ENCODE results near the gene XPOT.

- TF ChIP-seq, protein P1, sequence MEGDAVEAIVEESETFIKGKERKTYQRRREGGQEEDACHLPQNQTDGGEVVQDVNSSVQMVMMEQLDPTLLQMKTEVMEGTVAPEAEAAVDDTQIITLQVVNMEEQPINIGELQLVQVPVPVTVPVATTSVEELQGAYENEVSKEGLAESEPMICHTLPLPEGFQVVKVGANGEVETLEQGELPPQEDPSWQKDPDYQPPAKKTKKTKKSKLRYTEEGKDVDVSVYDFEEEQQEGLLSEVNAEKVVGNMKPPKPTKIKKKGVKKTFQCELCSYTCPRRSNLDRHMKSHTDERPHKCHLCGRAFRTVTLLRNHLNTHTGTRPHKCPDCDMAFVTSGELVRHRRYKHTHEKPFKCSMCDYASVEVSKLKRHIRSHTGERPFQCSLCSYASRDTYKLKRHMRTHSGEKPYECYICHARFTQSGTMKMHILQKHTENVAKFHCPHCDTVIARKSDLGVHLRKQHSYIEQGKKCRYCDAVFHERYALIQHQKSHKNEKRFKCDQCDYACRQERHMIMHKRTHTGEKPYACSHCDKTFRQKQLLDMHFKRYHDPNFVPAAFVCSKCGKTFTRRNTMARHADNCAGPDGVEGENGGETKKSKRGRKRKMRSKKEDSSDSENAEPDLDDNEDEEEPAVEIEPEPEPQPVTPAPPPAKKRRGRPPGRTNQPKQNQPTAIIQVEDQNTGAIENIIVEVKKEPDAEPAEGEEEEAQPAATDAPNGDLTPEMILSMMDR (IDR thresholded peaks at IDR 0.05): no peak
- no peak for TF ChIP-seq EZH2 (IDR thresholded peaks at IDR 0.05; ENCODE audit: borderline replicate concordance, insufficient read depth, low read depth, low read length, poor library complexity, severe bottlenecking)
Measured at GRCh38 chr12:64456119-64456518, 51.9 kb downstream of the XPOT start.

Data from B cell (primary cell).